HK-2 (cell line): Measurements from ENCODE around the gene EIF4EBP2.
A peak's percentile ranks its signal among the peaks of the same experiment; 100 is the strongest.

Experiments
- DNase-seq: peaks from one replicate; pipeline ENCODE4 v3.0.0-alpha.2; 2018; ENCODE audit not compliant: unreplicated experiment

Gene EIF4EBP2

GRCh38 chr10:70404036-70404786 is at the start of gene EIF4EBP2:
Gene EIF4EBP2 (plus strand): TSS chr10:70404145. CDS start chr10:70404402, 257 bp downstream.
- peak; percentile 99 for DNase-seq

GRCh38 chr10:70354556-70354955 is 49.4 kb upstream of the EIF4EBP2 start:
- no peak for DNase-seq

GRCh38 chr10:70355051-70356021 is 48.6 kb upstream of the EIF4EBP2 start:
- no peak for DNase-seq

GRCh38 chr10:70357565-70357964 is 46.4 kb upstream of the EIF4EBP2 start:
- no peak for DNase-seq

DNA sequence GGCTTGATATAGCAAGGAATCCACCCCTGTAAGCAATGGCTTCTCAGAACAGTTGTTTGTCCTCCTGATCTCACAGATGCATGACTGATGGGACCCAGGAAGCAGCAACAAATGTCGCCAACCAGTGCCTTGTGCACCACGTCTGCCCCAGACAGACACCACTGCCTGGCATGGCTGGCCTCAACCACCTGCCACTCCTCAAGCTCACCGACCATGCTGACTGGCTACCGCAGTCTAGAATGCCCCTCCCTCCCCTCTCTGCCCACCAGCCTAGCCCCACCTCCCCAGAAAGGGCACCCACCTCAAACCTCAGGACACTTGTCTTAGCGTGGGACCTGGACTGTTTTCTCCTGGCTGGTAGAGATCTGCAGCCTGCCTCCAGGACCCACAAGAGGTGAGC is 45.5 kb upstream of the EIF4EBP2 start:
- no peak for DNase-seq

DNA sequence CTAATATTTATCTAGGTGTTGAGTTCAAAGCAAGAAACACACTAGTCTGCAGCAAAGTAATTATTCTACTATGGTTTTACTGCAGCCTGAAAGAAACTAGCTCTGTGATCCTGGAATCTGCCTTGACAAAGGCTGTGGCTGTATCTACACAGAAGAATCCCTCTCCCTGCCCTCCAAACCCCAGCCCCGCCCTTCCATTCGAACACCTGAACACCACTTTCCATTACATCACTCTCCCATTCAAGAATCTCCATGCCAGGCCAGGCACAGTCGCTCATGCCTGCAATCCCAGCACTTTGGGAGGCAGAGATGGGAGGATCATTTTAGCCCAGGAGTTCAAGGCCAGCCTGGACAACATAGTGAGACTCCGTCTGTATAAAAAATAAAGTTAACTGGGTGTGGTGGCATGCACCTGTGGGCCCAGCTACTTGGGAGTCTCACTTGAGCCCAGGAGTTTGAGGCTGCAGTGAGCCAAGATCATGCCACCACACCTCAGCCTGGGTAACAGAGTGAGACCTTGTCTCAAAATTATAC is 44.9 kb upstream of the EIF4EBP2 start:
- DNase-seq, result no peak

DNA sequence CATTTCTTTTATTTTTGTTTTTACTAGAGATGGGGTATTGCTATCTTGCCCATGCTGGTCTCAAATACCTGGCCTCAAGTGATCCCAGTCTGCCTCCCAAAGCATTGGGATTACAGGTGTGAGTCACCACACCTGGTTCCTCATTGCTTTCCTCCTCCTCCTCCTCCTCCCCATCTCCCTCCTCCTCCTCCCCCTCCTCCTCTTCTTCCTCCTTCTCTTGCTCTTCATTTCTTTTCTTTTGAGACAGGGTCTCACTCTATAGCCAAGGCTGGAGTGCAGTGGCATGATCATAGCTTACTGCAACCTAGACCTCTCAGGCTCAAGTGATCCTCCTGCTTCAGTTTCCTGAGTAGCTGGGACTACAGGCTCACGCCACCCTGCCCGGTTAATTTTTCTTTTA is 43.7 kb upstream of the EIF4EBP2 start:
- DNase-seq, result no peak

DNA sequence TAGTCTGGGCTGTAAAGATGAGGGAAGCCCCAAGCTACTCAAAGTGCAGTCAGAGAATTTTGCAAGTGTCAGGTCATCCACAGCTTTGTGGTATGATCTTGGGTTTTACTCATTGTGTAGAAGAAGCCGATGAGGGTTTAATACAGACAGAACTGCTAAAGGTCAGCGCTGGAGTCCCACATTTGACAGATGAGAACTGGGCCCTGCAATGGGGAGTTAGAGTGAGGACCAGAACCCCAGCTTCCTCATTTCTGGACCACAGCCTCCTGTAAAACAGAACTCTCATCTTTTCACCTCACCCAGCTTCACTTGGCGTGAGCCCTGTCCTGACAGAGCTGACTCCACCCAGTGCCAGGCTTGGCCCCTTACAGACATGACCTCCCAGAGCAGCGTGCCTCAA is 41.6 kb upstream of the EIF4EBP2 start:
- no peak for DNase-seq

DNA sequence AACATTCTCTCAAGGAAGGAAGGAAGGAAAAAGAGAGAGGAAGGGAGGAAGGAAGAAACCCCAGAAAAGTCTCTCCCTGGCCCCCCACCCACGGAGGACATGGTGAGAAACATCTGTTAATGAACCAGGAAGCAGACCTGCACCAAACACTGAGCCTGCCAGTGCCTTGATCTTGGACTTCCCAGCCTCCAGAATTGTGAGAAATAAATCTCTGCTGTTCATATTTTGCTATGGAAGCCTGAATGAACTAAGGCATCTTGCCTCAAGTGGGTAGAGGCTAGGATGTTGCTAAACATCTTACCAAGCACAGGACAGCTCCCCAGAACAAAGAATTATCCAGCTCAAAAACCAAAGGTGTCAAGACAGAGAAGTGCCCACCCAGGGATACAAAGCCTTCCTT is 40.7 kb upstream of the EIF4EBP2 start:
- DNase-seq, result no peak

DNA sequence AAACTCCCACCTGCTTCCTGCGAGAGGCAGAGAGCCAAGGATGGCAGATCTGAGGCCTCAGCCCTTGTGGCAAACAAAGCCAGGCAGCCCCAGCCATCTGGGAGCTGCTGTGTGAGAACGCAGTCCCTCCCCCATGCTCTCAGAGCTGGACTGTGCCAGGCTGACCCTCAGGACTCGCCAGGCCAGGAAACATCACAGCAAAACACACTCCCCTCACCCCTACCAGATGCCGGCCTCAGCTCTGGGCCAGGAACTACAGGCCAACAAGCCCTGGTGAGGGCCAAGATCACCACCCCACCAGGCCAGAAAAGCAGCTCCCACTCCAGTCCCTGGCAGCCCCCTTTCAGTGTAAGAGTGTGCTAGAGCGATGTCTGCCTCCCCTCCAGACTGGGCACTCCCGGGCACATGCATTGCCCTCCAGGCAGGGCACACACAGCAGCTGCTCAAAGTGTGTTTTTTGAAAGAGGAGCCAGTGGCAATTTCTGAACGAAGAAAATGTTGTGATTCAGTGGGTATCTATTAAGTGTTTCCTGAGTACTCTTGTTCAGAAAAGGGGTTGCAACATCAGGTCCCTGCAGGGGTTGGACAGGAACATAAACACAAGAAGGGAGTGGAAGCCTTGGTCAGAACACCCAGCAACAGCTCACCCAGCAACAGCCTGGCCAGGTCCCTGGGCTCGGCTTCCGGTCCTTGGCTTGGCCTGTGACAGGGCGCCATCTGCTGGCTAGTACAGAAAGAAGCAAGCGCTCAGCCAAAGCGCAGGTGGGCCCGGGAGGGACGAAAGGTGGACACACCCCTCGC is 39.8 kb upstream of the EIF4EBP2 start:
- peak; percentile 94 for DNase-seq

- no peak for DNase-seq
Measured at GRCh38 chr10:70364772-70365091, 39.2 kb upstream of the EIF4EBP2 start.

DNA sequence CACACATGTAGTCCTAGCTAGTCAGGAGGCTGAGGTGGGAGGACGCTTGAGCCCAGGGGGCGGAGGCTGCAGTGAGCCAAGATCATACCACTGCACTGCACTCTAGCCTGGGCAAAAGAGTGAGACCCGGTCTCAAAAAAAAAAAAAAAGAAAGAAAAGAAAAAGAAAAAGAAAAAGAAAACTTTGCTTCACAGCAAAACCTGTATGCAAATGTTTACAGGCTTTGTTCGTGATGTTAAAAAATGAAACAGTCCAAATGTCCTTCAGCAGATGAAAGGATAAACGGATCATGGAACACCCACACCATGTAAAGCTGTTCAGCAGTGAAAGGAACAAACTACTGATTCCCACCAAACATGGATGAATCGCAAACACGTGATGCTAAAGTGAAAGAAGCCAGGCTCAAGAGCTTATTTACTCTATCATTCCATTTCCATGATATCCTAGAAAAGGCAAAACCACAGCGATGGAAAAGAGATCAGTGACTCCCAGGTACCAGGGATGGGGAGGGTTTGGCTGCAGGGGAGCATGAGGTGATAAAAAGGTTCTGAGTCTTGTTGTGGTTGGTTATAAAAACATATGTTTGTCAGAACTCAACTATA is 36.6 kb upstream of the EIF4EBP2 start:
- DNase-seq, result peak; percentile 21

DNA sequence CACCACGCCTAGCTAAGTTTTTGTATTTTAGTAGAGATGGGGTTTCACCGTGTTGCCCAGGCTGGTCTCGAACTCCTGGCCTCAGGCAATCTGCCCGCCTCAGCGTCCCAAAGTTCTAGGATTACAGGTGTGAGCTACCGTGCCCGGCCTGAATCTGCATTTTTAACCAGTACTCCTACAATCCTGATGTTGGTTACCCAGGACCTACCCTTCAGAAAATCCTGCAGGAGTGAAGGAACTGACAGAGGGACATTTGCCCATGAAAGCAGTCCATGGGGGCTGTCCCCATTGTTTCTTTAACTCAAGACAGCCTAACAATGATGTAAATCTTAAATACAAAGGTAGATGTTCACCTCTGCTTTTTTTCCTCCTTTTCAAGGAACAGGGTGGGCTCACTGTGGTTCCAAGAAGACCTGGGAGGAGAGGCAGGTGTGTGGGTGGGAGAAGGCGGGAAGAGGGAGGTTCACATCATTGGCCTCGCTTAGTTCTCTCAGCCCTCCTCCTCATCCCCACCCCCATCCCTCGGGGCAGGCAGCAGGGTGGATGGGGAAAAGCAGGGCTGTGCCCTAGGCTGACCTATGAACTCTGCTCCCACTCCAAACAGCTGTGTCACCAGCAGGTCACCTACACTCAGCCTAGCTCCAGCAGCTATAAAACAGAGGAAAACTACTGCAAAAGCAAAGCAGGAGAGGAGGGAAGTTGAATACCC is 35.0 kb upstream of the EIF4EBP2 start:
- no peak for DNase-seq

DNA sequence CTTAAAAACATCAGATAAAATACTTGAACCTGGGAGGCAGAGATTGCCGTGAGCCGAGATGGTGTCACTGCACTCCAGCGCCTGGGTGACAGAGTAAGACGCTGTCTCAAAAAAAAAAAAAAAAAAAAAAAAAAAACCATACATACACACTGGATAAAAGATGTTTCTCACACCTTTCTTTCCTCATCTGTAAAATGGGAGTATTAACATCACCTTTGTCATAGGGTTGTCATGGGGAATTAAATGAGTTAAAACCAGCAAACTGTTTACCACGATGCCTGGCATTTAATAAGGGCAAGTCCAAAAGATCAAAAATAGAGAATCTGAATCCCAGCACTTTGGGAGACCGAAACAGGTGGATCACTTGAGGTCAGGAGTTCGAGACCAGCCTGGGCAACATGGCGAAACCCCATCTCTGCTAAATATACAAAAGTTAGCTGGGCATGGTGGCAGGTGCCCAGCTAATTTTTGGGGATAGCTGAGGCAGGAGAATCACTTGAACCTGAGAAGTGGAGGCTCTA is 34.4 kb upstream of the EIF4EBP2 start:
- no peak for DNase-seq

GRCh38 chr10:70370766-70371165 is 33.2 kb upstream of the EIF4EBP2 start:
- no peak for DNase-seq

DNA sequence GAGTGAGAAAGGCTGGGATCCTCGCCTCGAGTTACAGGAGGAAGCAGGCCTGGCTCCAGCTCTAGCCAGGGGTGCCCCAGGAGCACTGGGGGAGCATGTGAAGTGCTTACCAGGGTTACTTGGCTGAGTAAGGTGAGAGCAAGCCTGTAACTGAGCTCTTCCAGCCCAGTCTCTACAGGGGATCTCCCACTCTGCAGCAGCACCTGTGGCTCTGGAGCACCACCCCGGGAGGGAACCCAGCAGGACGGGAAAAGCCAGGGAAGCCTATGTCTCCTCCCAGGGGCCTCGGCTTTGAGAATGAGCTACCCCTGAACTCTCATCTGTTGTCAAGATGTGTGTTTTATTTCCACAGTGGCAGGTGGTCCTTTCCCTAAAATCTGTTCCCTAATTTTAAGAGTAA is 32.1 kb upstream of the EIF4EBP2 start:
- no peak for DNase-seq

- DNase-seq, result no peak
Measured at GRCh38 chr10:70374775-70375614, 28.9 kb upstream of the EIF4EBP2 start.

DNA sequence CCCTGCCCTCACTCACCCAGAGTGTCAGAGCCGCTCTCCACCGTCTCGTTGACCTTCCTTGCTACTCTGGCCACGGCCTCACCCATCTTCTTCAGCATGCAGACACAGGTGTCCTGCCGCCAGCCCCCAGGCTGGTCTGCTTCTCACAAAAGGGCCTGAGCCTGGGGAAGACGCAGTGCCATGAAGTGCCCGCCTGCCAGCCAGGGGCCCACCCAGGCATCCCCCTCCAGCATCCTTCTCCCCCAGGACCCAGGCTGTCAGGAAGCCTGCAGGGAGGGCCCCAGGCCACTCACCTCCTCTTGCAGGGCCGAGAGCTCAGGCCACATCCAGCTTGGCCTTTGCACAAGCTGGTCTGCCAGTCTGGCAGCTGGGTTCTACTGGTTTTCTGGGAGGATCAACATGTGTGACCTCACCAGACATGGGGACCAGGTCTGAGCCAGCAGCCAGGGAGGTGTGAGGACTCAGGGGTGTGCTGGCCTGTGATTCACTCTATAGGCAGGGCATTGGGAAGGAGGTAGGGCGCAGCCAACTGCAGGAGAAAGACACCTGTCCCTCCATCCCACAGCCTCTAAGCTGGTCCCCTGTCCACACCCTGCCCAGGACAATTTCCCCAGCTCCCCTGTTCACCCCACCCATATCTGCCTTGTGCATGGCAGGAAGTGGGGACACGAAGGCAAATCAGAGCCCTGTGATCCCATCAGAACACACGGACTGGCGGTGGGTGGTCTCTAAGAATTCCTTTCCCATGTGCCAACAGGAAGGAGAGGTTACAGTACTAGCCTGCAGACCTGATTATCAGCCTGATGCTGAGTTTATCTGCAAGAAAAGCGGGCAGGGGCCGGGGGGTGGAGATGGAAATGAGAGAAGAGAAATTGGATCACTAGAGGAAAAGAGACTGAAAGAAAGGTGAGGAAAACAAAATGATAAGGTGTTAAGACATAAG is 27.2 kb upstream of the EIF4EBP2 start:
- peak; percentile 62 for DNase-seq

GRCh38 chr10:70378122-70378521 is 25.8 kb upstream of the EIF4EBP2 start:
- DNase-seq, result peak; percentile 75
